SJCRH30 (cell line): ENCODE results near the gene UGP2. TPM values are rescaled to one million over a fixed set of nuclear protein-coding genes. Genes with fewer than 3 reads are reported as not detected.

Experiments
- total RNA-seq: library from RNA; depleted of rRNA; stranded (reverse); fragments of >200 nt; shearing (Covaris generic); gene quantifications from 2 replicates; pipeline ENCODE4 v1.2.3, GENCODE V29; 2014; rRNA removed

UGP2 gene
- total RNA-seq, 1 experiment from 2014 or later: 144 TPM

Other genes with a start within 250 kb of the UGP2 start
- gene VPS54, start 177.5 kb downstream of the UGP2 start, total RNA-seq: 41.0 and 48.4 TPM in 2 replicates